ENCODE measurements around the gene DENND4A. TPM values are rescaled to one million over a fixed set of nuclear protein-coding genes. Genes with fewer than 3 reads are reported as not detected.

Gene DENND4A
- total RNA-seq, 1 donor from 2014 or later = 33.0 TPM

- peak; percentile 90 for DNase-seq (ENCODE audit: low read depth)
These were observed 125.8 kb downstream of the DENND4A start for GRCh38 chr15:65666257-65666656.

DNA sequence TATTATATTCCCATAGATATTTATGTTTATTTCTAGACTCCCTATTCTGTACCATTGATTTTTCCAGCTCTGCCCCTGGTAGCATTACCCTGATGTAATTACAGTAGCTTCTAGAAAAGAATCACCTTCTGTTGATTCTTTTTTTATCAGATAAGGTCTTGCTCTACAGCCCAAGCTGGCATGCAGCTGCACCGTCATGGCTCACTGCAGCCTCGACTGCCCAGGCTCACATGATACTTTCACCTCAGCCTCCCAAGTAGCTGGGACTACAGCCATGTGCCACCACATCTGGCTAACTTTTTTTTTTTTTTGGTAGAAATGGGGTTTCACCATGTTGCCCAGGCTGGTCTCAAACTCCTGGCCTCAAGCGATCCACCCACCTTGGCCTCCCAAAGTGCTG lies 128.6 kb downstream of the DENND4A start:
- DNase-seq (ENCODE audit: low read depth) = peak; percentile 12

DNA sequence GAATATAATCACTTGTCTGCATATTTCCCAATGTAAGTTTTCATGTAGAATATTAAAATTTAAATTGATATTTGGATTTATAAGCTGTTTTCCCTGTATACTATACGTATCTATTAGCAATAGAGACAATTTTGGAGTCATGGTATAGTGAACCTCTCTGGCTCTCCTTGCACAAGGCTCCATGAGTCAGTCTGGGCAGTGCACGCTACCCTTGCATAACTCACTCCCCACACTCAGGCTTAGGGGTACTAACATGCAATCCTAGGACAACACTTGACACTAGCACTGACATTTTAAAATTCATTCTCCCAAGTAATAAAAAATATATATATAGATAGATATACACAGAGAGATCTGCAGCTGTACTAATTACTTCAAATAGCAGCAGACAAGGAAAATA lies 131.2 kb downstream of the DENND4A start:
- DNase-seq (ENCODE audit: low read depth) = peak; percentile 10

GRCh38 chr15:65659502-65660052 lies 132.5 kb downstream of the DENND4A start:
- no peak for DNase-seq (ENCODE audit: low read depth)

GRCh38 chr15:65655457-65655856 lies 136.6 kb downstream of the DENND4A start:
- DNase-seq (ENCODE audit: low read depth) = no peak

- DNase-seq (ENCODE audit: low read depth) = peak; percentile 69
These were observed 137.1 kb downstream of the DENND4A start for GRCh38 chr15:65655026-65655425.

DNA sequence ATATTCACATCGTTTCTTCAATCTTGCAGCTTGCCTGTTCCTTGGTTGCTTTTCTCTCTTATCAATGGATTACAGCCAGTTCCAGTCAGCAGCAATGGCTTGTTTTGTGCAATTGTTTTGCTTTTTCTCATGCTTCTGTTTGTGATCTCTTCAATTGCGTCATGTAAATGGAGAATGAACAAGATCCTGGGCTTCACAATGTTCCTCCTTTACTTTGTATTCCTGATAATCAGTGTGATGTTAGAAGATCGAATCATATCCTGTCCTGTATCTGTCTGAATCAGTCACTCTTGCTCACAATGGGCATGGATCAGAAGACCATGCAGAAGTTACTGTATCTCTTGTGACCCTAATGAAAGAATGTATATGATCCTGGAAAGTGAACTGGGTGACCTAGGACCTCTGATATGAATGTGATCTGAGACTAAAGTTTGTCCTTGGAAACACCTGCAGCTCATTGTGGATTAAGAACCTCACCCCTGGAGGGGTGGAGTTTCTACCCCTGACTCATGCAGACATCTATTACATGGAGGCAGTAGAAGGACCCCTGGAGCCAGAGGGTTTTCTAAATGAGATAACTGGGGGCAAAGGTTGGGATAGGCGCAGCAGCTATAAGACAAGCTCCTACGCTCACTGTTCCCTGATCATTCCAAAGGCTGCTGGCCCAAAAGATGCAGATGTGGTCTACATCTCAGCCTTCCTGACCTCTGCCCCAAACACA lies 138.1 kb downstream of the DENND4A start:
- peak; percentile 18 for DNase-seq (ENCODE audit: low read depth)

DNA sequence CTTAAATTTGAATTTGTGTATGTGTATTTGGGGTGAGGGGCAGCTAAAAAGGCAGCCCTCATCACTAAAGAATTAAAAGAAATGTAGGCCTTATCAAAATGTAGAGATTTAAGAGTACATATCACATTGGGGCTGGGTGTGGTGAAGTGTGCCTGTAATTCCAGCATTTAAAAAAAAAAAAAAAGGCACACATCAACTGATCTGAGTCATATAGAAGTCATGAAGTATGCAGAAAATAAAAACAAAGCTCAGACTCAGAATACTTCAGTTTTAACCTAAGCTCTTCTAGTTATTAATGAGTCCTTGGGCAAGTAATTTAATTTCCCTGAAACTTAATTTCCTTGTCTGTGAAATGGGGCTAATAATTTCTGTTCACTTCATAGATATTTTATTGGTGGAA lies 138.8 kb downstream of the DENND4A start:
- peak; percentile 70 for DNase-seq (ENCODE audit: low read depth)

DNA sequence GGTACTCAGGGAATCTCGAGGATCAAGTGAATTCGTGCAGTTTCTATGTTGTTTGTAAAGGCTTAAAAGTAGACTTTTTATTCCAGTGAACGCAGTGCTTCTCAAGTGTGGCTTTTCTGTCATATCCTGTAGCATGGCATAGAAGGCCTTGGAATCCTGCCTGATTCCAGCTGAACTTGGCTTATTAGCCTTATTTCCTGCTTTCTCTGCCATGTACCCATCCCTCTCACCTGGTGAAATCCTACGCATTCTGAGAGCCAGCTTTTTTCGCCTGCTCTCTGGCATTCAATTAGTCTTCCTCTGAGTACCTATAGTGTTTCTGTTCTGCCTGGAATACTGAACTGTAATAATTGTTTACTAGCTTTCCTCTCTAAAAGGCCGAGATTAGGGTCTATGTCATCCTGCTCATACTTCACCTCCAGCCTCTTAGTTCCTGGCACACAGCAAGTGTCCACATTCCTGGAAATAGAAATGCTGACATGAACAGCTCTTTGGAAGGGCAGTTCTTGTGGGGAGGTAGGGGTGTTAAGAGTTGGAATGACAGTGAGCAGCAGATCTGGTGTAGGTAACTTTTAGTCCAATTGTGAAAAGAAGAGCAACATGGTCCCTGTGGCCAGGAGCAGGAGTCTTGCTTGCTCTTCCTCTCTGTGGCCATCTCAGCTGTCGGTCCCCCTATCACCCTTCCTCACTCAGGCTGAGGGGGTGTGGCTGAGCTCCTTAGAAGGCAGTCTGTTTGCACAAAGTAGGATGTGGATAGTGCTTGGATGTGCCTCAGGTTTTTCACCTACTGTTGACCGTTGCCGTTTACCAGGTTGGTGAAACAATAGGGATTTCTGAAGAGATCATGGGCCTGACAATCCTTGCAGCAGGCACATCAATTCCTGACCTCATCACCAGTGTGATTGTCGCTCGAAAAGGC lies 140.0 kb downstream of the DENND4A start:
- DNase-seq (ENCODE audit: low read depth) = no peak

DNA sequence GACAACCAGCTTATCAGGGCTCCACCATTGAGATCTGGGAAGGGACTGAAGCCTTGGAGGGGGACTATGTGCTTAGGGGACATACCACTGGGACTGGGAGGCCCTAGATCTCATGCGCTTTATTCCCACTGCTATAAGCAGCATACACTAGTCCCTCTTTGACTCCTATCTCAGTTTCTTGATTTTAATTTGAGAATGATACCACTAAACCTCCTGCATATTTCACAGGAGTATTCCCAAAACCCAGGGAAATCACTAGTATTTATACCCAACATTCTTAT lies 141.1 kb downstream of the DENND4A start:
- DNase-seq (ENCODE audit: low read depth) = no peak

DNA sequence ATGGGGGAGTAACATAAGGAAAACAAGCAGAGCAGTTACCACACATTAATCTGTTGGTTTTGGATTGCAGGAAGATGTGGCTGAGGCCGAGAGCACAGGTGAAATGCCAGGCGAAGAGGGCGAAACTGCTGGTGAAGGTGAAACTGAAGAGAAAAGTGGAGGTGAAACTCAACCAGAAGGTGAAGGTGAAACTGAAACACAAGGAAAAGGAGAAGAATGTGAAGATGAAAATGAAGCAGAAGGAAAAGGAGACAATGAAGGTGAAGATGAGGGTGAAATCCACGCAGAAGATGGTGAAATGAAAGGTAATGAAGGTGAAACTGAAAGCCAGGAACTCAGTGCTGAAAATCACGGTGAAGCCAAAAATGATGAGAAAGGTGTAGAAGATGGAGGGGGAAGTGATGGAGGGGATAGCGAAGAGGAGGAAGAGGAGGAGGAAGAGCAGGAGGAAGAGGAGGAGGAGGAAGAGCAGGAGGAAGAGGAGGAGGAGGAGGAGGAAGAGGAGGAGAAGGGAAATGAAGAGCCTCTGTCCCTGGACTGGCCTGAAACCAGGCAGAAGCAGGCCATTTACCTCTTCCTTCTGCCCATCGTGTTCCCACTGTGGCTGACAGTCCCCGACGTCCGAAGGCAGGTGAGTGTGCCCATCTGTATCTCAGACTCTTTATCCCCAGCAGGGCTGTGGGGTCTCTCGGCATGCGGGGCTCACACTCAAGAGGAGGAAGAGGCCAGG lies 141.6 kb downstream of the DENND4A start:
- no peak for DNase-seq (ENCODE audit: low read depth)

DNA sequence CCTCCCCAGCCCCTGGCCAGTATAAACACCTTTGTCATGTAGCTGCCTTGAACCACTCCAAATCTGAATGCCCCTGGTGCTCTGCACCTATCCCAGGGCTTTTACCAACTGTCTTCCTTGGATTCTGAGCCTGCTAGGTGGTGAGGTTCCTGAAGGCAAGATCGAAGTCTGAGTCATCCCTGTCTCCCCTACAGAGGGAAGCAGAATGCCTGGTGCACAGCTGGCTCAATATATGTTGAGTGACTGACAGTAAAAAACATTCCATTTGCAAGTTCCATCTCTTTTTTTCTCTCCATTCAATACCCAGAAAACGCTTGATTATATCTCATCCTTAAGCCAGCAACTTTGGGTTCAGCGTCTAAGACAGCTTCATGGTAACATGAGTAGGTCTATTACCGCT lies 145.6 kb downstream of the DENND4A start:
- peak; percentile 6 for DNase-seq (ENCODE audit: low read depth)

GRCh38 chr15:65645392-65645791 lies 146.7 kb downstream of the DENND4A start:
- no peak for DNase-seq (ENCODE audit: low read depth)

DNA sequence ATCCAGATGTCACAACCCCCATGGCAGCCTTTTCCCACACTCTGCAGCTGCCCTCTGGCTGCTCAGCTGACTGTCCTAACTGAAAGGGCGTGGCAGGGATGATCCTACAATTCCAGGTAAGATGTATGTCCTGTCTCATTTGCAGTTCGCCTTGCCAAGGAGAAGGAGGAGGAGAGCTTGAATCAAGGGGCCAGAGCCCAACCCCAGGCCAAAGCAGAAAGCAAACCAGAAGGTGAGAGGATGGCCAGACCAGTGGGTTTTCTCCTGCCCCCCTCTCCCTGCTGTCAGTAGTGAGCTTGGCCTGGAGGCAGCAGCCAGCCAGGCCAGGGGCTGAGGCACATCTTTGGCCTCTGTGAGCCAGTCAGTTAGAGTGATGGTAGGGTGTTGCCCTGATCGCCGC lies 147.8 kb downstream of the DENND4A start:
- no peak for DNase-seq (ENCODE audit: low read depth)

DNA sequence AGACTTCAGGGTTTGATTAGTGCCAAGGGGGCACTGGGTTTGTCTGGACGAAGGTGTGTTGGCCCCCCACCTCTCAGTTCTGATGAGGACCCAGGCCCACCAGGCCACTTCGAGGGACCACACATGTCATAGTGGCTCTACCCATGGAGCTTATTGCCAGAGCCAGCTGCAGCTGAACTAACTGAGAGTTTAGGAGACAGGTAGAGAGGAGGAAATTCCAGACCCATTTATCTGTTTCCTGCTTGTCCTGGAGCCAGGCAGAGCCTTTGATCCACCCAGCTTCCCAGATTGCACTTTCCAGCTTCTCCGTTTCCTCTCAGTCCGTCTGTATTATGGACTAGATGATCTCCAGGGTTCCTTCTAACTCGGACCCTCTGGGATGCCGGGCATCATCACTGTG lies 149.5 kb downstream of the DENND4A start:
- DNase-seq (ENCODE audit: low read depth) = no peak

DNA sequence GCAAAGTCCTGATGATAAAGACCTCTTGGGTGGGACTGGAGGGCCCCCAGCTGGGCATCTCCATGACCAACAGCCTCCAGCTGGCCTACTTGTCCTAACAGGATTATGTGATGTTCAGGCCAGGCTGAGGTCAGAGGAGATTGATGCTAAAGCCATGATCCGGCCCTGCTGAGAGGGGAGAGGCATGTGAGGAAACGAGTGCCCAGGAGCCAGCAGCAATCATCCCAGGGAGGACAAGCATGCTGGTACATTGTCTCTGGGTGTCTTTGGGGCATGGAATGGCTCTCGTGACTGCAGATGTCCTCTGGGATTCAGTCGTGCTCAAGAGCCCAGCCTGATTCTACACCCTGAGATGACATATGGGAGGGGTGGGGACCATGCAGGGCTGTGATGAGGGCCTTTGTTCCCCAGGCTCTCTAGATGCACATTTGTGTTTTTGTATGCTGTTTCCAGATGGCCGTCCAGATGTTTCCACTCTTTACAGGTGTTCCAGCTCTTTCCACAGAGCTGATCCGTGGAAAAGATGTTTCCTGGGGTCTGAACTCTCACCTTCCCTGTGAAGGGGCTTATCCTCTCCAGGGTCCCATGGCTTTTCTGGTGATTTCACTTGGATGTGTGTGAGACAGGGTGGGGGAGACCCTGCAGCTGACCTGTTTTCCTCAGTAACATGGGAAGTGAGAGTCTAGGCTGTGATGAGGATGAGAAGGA lies 150.2 kb downstream of the DENND4A start:
- DNase-seq (ENCODE audit: low read depth) = no peak

GRCh38 chr15:65639509-65639908 lies 152.6 kb downstream of the DENND4A start:
- no peak for DNase-seq (ENCODE audit: low read depth)

DNA sequence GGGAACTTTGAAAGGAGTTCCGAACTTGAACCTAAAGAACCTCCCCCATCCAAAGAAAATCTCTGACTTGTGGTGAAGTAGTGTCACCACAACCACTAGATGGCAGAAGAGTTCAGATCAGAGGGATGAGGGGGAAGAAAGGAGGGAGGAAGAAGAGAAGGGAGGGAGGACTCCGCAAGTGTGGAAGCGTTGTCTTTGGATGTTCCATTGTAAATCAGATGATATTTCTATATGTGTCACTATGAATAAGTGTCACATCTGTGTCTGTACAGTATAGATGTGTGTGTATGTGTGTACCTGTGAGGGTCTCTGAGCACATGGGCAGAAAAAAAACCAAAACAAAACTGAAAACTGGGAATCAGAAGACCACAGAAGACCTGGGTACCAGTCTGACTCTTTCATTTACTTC lies 153.4 kb downstream of the DENND4A start:
- peak; percentile 76 for DNase-seq (ENCODE audit: low read depth)

GRCh38 chr15:65638109-65638508 lies 154.0 kb downstream of the DENND4A start:
- no peak for DNase-seq (ENCODE audit: low read depth)

DNA sequence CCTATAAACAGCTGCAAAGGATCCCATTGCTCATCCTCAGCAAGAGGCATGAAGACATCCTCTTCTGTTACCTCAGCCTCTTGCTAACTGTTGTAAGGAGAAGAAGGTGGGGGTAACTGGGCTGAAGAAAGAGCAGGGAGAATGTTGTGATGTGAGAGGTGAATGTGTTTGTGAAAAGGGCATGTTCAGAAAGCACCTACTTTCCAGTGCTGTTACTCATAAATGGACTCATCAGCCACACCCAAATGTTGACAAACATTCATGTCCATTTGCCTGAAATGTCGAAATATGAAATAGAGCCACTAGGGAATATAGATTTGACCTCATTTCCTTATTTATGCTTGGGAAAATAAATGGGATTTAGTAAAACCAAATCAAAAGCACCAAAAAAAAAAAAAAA lies 157.7 kb downstream of the DENND4A start:
- no peak for DNase-seq (ENCODE audit: low read depth)

GRCh38 chr15:65633752-65634151 lies 158.3 kb downstream of the DENND4A start:
- no peak for DNase-seq (ENCODE audit: low read depth)
